Fibroblast of mammary gland (primary cell): ENCODE data around the gene MYLK3.

Experiments
- DNase-seq: peaks from one replicate; pipeline ENCODE4 v3.0.0-alpha.2; 2010; ENCODE audit warnings: low read depth
- H3K4me3 ChIP-seq: 2 replicates; pipeline ENCODE4 v1.5.1; 2011; ENCODE audit warnings: low read depth, mild to moderate bottlenecking, low read length, moderate library complexity; ENCODE audit not compliant: control insufficient read depth
- TF ChIP-seq, protein P1 (sequence below): conservative IDR thresholded peaks from 2 replicates; pipeline ENCODE4 v1.5.1; 2011; ENCODE audit warnings: low read depth, low read length, inconsistent platforms; ENCODE audit not compliant: control insufficient read depth, insufficient read depth

Gene MYLK3

DNA sequence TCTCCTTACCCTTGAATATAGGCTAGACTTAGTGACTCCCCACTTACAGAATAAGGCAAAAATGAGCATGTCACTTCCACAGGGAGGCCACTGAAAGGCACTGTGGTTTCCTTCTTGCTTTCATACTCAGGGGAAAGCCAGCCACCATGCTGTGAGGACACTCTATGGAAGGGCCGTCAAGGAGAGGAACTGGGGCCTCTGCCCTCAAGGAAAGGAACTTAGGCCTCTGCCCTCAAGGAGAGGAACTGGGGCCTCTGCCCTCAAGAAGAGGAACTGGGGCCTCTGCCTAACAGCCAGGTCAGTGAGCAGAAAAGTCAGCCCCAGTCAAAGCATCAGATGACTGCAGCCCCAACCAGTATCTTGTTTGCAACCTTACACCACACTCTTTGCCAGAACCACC lies 89.2 kb downstream of the MYLK3 start:
- no peak for DNase-seq
- H3K4me3 ChIP-seq, result no peak overlapping the region
- TF ChIP-seq, protein P1, sequence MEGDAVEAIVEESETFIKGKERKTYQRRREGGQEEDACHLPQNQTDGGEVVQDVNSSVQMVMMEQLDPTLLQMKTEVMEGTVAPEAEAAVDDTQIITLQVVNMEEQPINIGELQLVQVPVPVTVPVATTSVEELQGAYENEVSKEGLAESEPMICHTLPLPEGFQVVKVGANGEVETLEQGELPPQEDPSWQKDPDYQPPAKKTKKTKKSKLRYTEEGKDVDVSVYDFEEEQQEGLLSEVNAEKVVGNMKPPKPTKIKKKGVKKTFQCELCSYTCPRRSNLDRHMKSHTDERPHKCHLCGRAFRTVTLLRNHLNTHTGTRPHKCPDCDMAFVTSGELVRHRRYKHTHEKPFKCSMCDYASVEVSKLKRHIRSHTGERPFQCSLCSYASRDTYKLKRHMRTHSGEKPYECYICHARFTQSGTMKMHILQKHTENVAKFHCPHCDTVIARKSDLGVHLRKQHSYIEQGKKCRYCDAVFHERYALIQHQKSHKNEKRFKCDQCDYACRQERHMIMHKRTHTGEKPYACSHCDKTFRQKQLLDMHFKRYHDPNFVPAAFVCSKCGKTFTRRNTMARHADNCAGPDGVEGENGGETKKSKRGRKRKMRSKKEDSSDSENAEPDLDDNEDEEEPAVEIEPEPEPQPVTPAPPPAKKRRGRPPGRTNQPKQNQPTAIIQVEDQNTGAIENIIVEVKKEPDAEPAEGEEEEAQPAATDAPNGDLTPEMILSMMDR, result no peak
